ENCODE data around the gene BRD4. TPM values are rescaled to one million over a fixed set of nuclear protein-coding genes. Genes with fewer than 3 reads are reported as not detected.
A peak's percentile ranks its signal among the peaks of the same experiment; 100 is the strongest.

BRD4 gene
- total RNA-seq, 4 donors from 2014 or later, result 64.8 to 83.2 (median 73.9) TPM

DNA sequence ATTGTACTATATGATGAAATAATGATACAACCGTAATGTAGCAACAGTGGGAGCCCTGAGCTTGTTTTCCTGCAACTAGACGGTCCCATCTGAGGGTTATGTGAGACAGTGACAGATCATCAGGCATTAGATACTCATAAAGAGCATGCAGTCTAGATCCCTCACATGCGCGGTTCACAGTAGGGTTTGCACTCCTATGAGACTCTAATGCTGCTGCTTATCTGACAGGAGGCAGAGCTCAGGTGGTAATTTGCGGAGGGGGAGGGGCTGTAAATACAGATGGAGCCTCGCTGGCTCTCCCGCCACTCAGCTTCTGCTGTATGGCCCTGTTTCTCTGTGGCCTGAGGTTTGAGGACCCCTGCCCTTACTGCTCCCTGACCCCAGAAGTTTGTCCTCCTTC lies 113.8 kb downstream of the BRD4 start:
- intact Hi-C loops (cut with DNase I; ENCODE audit: low total_unique reads), result no loop called here
- no peak for ATAC-seq
- TF ChIP-seq POLR2A (IDR thresholded peaks at IDR 0.05), result no peak
- TF ChIP-seq, protein P1, sequence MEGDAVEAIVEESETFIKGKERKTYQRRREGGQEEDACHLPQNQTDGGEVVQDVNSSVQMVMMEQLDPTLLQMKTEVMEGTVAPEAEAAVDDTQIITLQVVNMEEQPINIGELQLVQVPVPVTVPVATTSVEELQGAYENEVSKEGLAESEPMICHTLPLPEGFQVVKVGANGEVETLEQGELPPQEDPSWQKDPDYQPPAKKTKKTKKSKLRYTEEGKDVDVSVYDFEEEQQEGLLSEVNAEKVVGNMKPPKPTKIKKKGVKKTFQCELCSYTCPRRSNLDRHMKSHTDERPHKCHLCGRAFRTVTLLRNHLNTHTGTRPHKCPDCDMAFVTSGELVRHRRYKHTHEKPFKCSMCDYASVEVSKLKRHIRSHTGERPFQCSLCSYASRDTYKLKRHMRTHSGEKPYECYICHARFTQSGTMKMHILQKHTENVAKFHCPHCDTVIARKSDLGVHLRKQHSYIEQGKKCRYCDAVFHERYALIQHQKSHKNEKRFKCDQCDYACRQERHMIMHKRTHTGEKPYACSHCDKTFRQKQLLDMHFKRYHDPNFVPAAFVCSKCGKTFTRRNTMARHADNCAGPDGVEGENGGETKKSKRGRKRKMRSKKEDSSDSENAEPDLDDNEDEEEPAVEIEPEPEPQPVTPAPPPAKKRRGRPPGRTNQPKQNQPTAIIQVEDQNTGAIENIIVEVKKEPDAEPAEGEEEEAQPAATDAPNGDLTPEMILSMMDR (IDR thresholded peaks at IDR 0.05 in 4 of 5, conservative IDR thresholded peaks at IDR 0.05 in 1 of 5), result no peak

GRCh38 chr19:15216363-15216762 lies 116.0 kb downstream of the BRD4 start:
- H3K9me3 ChIP-seq, result no peaks in the 10 kb centered on the region
- DNase-seq (no peak), ATAC-seq (no peak)
- H3K36me3 ChIP-seq, result no peaks in the 10 kb centered on the region
- peaks cover 11 to 17% of the 10 kb centered on the region in 2 donors for H3K4me1 ChIP-seq
- TF ChIP-seq, protein P1 (IDR thresholded peaks at IDR 0.05 in 4 of 5, conservative IDR thresholded peaks at IDR 0.05 in 1 of 5), result no peak
- TF ChIP-seq POLR2A (IDR thresholded peaks at IDR 0.05), result no peak
- H3K4me3 ChIP-seq, result no peak overlapping the region
- H3K27me3 ChIP-seq, result no peaks in the 10 kb centered on the region
- intact Hi-C loops (cut with DNase I; ENCODE audit: low total_unique reads), result no loop called here
- in situ Hi-C loops (cut with MboI; ENCODE audit: low sequenced_read_pairs in 4 of 4), result no loop called here
- no peak overlapping the region for H3K27ac ChIP-seq

More for the DNA sequence above, 113.8 kb downstream of the BRD4 start:
- Histone ChIP-seq H3K36me3 (no peaks in the 10 kb centered on the region), H3K27ac (peak overlapping the region in 3 of 4 donors; percentile 20 to 64 (median 37)), H3K27me3 (no peaks in the 10 kb centered on the region), H3K4me3 (no peak overlapping the region), H3K9me3 (no peaks in the 10 kb centered on the region), H3K4me1 (peaks cover 11 to 23% of the 10 kb centered on the region in 2 donors)
- in situ Hi-C loops (cut with MboI; ENCODE audit: low sequenced_read_pairs in 4 of 4), result no loop called here
- DNase-seq, result no peak

DNA sequence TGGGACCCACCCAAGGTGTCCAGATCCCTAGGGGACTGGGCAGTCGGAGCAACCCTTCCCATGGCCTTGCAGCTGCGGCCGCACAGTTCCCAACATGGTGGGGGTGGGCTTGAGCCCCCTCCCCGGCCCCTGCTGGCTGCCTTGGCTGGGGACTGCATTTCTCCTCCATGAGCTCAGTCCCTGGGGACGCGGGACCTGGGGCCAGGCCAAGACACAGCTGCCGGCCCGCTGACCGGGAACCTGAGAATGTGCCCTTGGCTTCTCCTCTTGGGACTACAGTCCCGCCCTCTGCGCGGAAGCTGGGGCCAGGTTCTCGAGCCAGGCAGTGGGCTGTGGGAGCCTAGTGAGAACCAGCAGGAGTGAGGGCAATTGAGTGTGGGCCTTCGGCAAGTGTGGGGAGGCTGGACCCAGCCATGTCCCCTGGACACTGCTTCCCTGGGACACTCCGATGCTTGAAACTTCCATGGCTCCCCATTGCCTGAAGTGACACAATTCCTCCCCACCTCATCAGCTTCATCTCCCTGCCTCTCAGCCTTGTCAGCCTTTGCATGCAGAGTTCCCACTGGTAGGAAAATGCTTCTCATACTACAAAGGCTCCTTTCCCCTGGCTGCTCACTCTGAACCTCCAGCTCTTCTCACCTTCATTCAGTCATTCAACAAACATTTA lies 118.5 kb downstream of the BRD4 start:
- DNase-seq (peak in 1 of 2 donors; percentile 71), ATAC-seq (peak; percentile 35 to 81)
- peak overlapping the region; percentile 32 to 69 (median 62) for H3K27ac ChIP-seq
- H3K27me3 ChIP-seq, result no peaks in the 10 kb centered on the region
- H3K4me1 ChIP-seq, result peaks cover 5 to 12% of the 10 kb centered on the region in 2 donors
- intact Hi-C loops (cut with DNase I; ENCODE audit: low total_unique reads), result no loop called here
- in situ Hi-C loops (cut with MboI; ENCODE audit: low sequenced_read_pairs in 4 of 4), result no loop called here
- no peaks in the 10 kb centered on the region for H3K36me3 ChIP-seq
- no peak overlapping the region for H3K4me3 ChIP-seq
- H3K9me3 ChIP-seq, result no peaks in the 10 kb centered on the region
- TF ChIP-seq, protein P1 (IDR thresholded peaks at IDR 0.05 in 4 of 5, conservative IDR thresholded peaks at IDR 0.05 in 1 of 5), result no peak
- no peak for TF ChIP-seq POLR2A (IDR thresholded peaks at IDR 0.05)

GRCh38 chr19:15212711-15213110 lies 119.6 kb downstream of the BRD4 start:
- Histone ChIP-seq H3K27ac (peak overlapping the region in 2 of 4 donors; percentile 56 to 69), H3K36me3 (no peaks in the 10 kb centered on the region), H3K9me3 (no peaks in the 10 kb centered on the region), H3K4me3 (no peak overlapping the region), H3K4me1 (peaks cover 4 to 8% of the 10 kb centered on the region in 2 donors), H3K27me3 (no peaks in the 10 kb centered on the region)
- intact Hi-C loops (cut with DNase I; ENCODE audit: low total_unique reads) (no loop called here), in situ Hi-C loops (cut with MboI; ENCODE audit: low sequenced_read_pairs in 4 of 4) (no loop called here)
- DNase-seq (no peak), ATAC-seq (no peak)
- TF ChIP-seq, protein P1 (IDR thresholded peaks at IDR 0.05 in 4 of 5, conservative IDR thresholded peaks at IDR 0.05 in 1 of 5), result no peak
- TF ChIP-seq POLR2A (IDR thresholded peaks at IDR 0.05), result no peak

Data from gastrocnemius medialis (tissue), 4 donors.